ENCODE data around the gene THRAP3.
"Not testable (repeated sequence)": the region's sequence is repeated elsewhere in the genome, so short reads cannot be mapped to it uniquely, and the experiment has no call there.

The THRAP3 gene

GRCh38 chr1:36199934-36200741, 24.1 kb upstream of the THRAP3 start:
- no peaks in the 10 kb centered on the region for H3K9me3 Mint-ChIP-seq
- H3K27me3 Mint-ChIP-seq = peaks cover 7% of the 10 kb centered on the region
- H3K4me1 Mint-ChIP-seq (ENCODE audit: low read depth) = peaks cover under 1% of the 10 kb centered on the region
- no peak overlapping the region for H3K4me3 Mint-ChIP-seq
- no peaks in the 10 kb centered on the region for H3K36me3 Mint-ChIP-seq (ENCODE audit: low read depth)
- no peak overlapping the region for H3K27ac Mint-ChIP-seq

GRCh38 chr1:36203027-36203553, 21.2 kb upstream of the THRAP3 start:
- Mint-ChIP-seq H3K36me3 (ENCODE audit: low read depth) (no peaks in the 10 kb centered on the region), H3K4me3 (no peak overlapping the region), H3K27ac (no peak overlapping the region), H3K4me1 (ENCODE audit: low read depth) (peaks cover 18% of the 10 kb centered on the region), H3K9me3 (no peaks in the 10 kb centered on the region), H3K27me3 (peaks cover 7% of the 10 kb centered on the region)

GRCh38 chr1:36203554-36204346, 20.5 kb upstream of the THRAP3 start:
- no peaks in the 10 kb centered on the region for H3K9me3 Mint-ChIP-seq
- no peak overlapping the region for H3K27ac Mint-ChIP-seq
- peaks cover 7% of the 10 kb centered on the region for H3K27me3 Mint-ChIP-seq
- H3K4me1 Mint-ChIP-seq (ENCODE audit: low read depth) = peaks cover 18% of the 10 kb centered on the region
- no peak overlapping the region for H3K4me3 Mint-ChIP-seq
- no peaks in the 10 kb centered on the region for H3K36me3 Mint-ChIP-seq (ENCODE audit: low read depth)

- Mint-ChIP-seq H3K4me3 (no peak overlapping the region), H3K27me3 (peaks cover 7% of the 10 kb centered on the region), H3K9me3 (no peaks in the 10 kb centered on the region), H3K27ac (no peak overlapping the region), H3K36me3 (ENCODE audit: low read depth) (no peaks in the 10 kb centered on the region), H3K4me1 (ENCODE audit: low read depth) (peaks cover 18% of the 10 kb centered on the region)
Observed at GRCh38 chr1:36204347-36204909, 19.8 kb upstream of the THRAP3 start.

- Mint-ChIP-seq H3K36me3 (ENCODE audit: low read depth) (no peaks in the 10 kb centered on the region), H3K27me3 (no peaks in the 10 kb centered on the region), H3K27ac (peak overlapping the region; percentile 90), H3K4me1 (ENCODE audit: low read depth) (peaks cover 18% of the 10 kb centered on the region), H3K9me3 (no peaks in the 10 kb centered on the region), H3K4me3 (peak overlapping the region; percentile 13)
Observed at GRCh38 chr1:36206323-36206858, 17.9 kb upstream of the THRAP3 start.

- H3K9me3 Mint-ChIP-seq = no peaks in the 10 kb centered on the region
- peak overlapping the region; percentile 90 for H3K27ac Mint-ChIP-seq
- H3K36me3 Mint-ChIP-seq (ENCODE audit: low read depth) = no peaks in the 10 kb centered on the region
- peaks cover 18% of the 10 kb centered on the region for H3K4me1 Mint-ChIP-seq (ENCODE audit: low read depth)
- H3K27me3 Mint-ChIP-seq = no peaks in the 10 kb centered on the region
- H3K4me3 Mint-ChIP-seq = no peak overlapping the region
Observed at GRCh38 chr1:36207339-36207738, 16.9 kb upstream of the THRAP3 start.

- no peak overlapping the region for H3K27ac Mint-ChIP-seq
Observed at GRCh38 chr1:36208978-36209703, 15.1 kb upstream of the THRAP3 start.

GRCh38 chr1:36211307-36211706, 12.9 kb upstream of the THRAP3 start:
- Mint-ChIP-seq H3K27ac (no peak overlapping the region), H3K4me1 (ENCODE audit: low read depth) (peaks cover 11% of the 10 kb centered on the region), H3K4me3 (no peak overlapping the region), H3K27me3 (no peaks in the 10 kb centered on the region), H3K36me3 (ENCODE audit: low read depth) (no peaks in the 10 kb centered on the region), H3K9me3 (no peaks in the 10 kb centered on the region)

More at GRCh38 chr1:36208978-36209703, 15.1 kb upstream of the THRAP3 start:
- H3K4me3 Mint-ChIP-seq = no peak overlapping the region
- H3K36me3 Mint-ChIP-seq (ENCODE audit: low read depth) = no peaks in the 10 kb centered on the region
- H3K27me3 Mint-ChIP-seq = no peaks in the 10 kb centered on the region
- H3K9me3 Mint-ChIP-seq = no peaks in the 10 kb centered on the region
- peaks cover 18% of the 10 kb centered on the region for H3K4me1 Mint-ChIP-seq (ENCODE audit: low read depth)

GRCh38 chr1:36211841-36212240, 12.4 kb upstream of the THRAP3 start:
- H3K27me3 Mint-ChIP-seq = no peaks in the 10 kb centered on the region
- H3K36me3 Mint-ChIP-seq (ENCODE audit: low read depth) = no peaks in the 10 kb centered on the region
- no peak overlapping the region for H3K27ac Mint-ChIP-seq
- no peaks in the 10 kb centered on the region for H3K9me3 Mint-ChIP-seq
- H3K4me3 Mint-ChIP-seq = no peak overlapping the region
- H3K4me1 Mint-ChIP-seq (ENCODE audit: low read depth) = peaks cover 5% of the 10 kb centered on the region

- no peaks in the 10 kb centered on the region for H3K9me3 Mint-ChIP-seq
- no peak overlapping the region for H3K4me3 Mint-ChIP-seq
- no peak overlapping the region for H3K27ac Mint-ChIP-seq
- H3K36me3 Mint-ChIP-seq (ENCODE audit: low read depth) = no peaks in the 10 kb centered on the region
- peaks cover 5% of the 10 kb centered on the region for H3K4me1 Mint-ChIP-seq (ENCODE audit: low read depth)
- no peaks in the 10 kb centered on the region for H3K27me3 Mint-ChIP-seq
Observed at GRCh38 chr1:36212782-36213181, 11.5 kb upstream of the THRAP3 start.

- Mint-ChIP-seq H3K4me3 (no peak overlapping the region), H3K36me3 (ENCODE audit: low read depth) (no peaks in the 10 kb centered on the region), H3K27me3 (no peaks in the 10 kb centered on the region), H3K27ac (no peak overlapping the region), H3K9me3 (no peaks in the 10 kb centered on the region), H3K4me1 (ENCODE audit: low read depth) (peaks cover 5% of the 10 kb centered on the region)
Observed at GRCh38 chr1:36217670-36218069, 6.6 kb upstream of the THRAP3 start.

GRCh38 chr1:36221901-36222300, 2.3 kb upstream of the THRAP3 start:
- H3K27ac Mint-ChIP-seq, H3K4me3 Mint-ChIP-seq, H3K27me3 Mint-ChIP-seq, H3K9me3 Mint-ChIP-seq: not testable (repeated sequence)
- Mint-ChIP-seq H3K36me3 (ENCODE audit: low read depth) (peaks cover 20% of the 10 kb centered on the region), H3K4me1 (ENCODE audit: low read depth) (peaks cover 27% of the 10 kb centered on the region)

- Mint-ChIP-seq H3K9me3 (no peaks in the 10 kb centered on the region), H3K4me3 (peak overlapping the region; percentile 88), H3K4me1 (ENCODE audit: low read depth) (peaks cover 29% of the 10 kb centered on the region), H3K36me3 (ENCODE audit: low read depth) (peaks cover 27% of the 10 kb centered on the region), H3K27ac (peak overlapping the region; percentile 97), H3K27me3 (no peaks in the 10 kb centered on the region)
Observed at GRCh38 chr1:36222481-36223380, 1.5 kb upstream of the THRAP3 start.

All from stimulated activated naive CD8-positive, alpha-beta T cell treated with anti-CD3 and anti-CD28 coated beads, Interleukin-15, Interleukin-2, amounts not matched to agents 100 ng/mL and 50 ng/mL, for 24 hours (primary cell).